Ishikawa (cell line): Measurements from ENCODE around the gene PDE5A.

Experiments
- CEBPB ChIP-seq: IDR thresholded peaks from 2 replicates; pipeline ENCODE4 v1.6.1; 2012
- CREB1 ChIP-seq: IDR thresholded peaks from 2 replicates; pipeline ENCODE4 v1.6.1; 2012; ENCODE audit warnings: low read depth
- EP300 ChIP-seq: IDR thresholded peaks from 2 replicates; pipeline ENCODE4 v1.6.1; 2012; ENCODE audit warnings: borderline replicate concordance
- MAX ChIP-seq: IDR thresholded peaks from 2 replicates; pipeline ENCODE4 v1.6.1; 2012
- NFIC ChIP-seq: IDR thresholded peaks from 2 replicates; pipeline ENCODE4 v1.6.1; 2012
- RAD21 ChIP-seq: IDR thresholded peaks from 2 replicates; pipeline ENCODE4 v1.6.1; 2012; ENCODE audit warnings: low read depth
- REST ChIP-seq: IDR thresholded peaks from 2 replicates; pipeline ENCODE4 v1.6.1; 2012; ENCODE audit warnings: low read depth, mild to moderate bottlenecking
- TAF1 ChIP-seq: IDR thresholded peaks from 2 replicates; pipeline ENCODE4 v1.6.1; 2012; ENCODE audit warnings: low read depth, mild to moderate bottlenecking
- TCF12 ChIP-seq: IDR thresholded peaks from 2 replicates; pipeline ENCODE4 v1.6.1; 2012; ENCODE audit warnings: low read depth
- TEAD4 ChIP-seq: IDR thresholded peaks from 2 replicates; pipeline ENCODE4 v1.6.1; 2012
- USF1 ChIP-seq: IDR thresholded peaks from 2 replicates; pipeline ENCODE4 v1.6.1; 2012
- YY1 ChIP-seq: IDR thresholded peaks from 2 replicates; pipeline ENCODE4 v1.6.1; 2012; ENCODE audit warnings: low read depth
- ZBTB7A ChIP-seq: IDR thresholded peaks from 2 replicates; pipeline ENCODE4 v1.6.1; 2012; ENCODE audit warnings: low read depth

DNA sequence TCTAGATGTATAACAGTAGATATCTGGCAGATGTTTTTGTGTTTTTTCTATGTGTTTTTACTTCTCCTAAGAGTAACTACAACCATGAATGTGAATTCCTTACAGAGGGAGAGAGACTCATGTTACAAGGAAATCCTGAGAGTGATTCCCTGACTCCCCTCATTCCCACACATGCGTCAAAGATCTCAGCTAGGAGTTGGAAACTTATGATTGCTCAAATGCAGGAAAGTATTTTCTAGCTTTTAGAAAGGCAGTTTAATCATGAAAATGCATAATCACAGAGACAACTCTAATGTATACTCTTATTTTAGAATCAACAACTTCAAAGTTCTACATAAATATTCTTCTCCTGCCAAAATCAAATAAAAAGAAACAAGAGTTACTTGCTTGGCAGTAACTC is 121.8 kb downstream of the PDE5A start:
- TF ChIP-seq CREB1, result no peak
- no peak for TF ChIP-seq USF1
- no peak for TF ChIP-seq ZBTB7A
- no peak for TF ChIP-seq RAD21
- TF ChIP-seq NFIC, result no peak
- TF ChIP-seq YY1, result no peak
- TF ChIP-seq REST, result no peak
- TF ChIP-seq MAX, result no peak
- no peak for TF ChIP-seq CEBPB
- no peak for TF ChIP-seq TEAD4
- no peak for TF ChIP-seq TAF1
- TF ChIP-seq EP300, result no peak
- no peak for TF ChIP-seq TCF12
